Esophagus squamous epithelium (tissue), 4 donors: ENCODE data around the gene WWOX.

Experiments used
- CTCF ChIP-seq, 6 experiments: fragments of 450-650 bp in 4 of 6; fragments of 200-600 bp in 2 of 6; sonication (generic) in 2 of 6; IDR thresholded peaks; one replicate each; pipeline ENCODE4 v1.5.1; 2016 to 2019; ENCODE audit warnings: antibody characterized with exemption in 6 of 6, mild to moderate bottlenecking in 4 of 6, moderate library complexity in 4 of 6
- POLR2A ChIP-seq, 4 donors: fragments of 450-650 bp; IDR thresholded peaks; one replicate each; pipeline ENCODE4 v1.6.1; 2017; ENCODE audit warnings: antibody characterized with exemption in 4 of 4, mild to moderate bottlenecking in 4 of 4, moderate library complexity in 3 of 4

GRCh38 chr16:78961464-78961863 is 862.0 kb downstream of the WWOX start:
- TF ChIP-seq CTCF (IDR thresholded peaks at IDR 0.05) (no peak), POLR2A (IDR thresholded peaks at IDR 0.05) (no peak)
